GM21360 (cell line): ENCODE data around the gene FOXP4.

Experiments used
- ATAC-seq: cut with Tn5 transposase; IDR thresholded peaks from one replicate; pipeline ENCODE4 v1.9.1; 2021; ENCODE audit warnings: mild to moderate bottlenecking, moderate library complexity; ENCODE audit not compliant: unreplicated experiment

Gene FOXP4

DNA sequence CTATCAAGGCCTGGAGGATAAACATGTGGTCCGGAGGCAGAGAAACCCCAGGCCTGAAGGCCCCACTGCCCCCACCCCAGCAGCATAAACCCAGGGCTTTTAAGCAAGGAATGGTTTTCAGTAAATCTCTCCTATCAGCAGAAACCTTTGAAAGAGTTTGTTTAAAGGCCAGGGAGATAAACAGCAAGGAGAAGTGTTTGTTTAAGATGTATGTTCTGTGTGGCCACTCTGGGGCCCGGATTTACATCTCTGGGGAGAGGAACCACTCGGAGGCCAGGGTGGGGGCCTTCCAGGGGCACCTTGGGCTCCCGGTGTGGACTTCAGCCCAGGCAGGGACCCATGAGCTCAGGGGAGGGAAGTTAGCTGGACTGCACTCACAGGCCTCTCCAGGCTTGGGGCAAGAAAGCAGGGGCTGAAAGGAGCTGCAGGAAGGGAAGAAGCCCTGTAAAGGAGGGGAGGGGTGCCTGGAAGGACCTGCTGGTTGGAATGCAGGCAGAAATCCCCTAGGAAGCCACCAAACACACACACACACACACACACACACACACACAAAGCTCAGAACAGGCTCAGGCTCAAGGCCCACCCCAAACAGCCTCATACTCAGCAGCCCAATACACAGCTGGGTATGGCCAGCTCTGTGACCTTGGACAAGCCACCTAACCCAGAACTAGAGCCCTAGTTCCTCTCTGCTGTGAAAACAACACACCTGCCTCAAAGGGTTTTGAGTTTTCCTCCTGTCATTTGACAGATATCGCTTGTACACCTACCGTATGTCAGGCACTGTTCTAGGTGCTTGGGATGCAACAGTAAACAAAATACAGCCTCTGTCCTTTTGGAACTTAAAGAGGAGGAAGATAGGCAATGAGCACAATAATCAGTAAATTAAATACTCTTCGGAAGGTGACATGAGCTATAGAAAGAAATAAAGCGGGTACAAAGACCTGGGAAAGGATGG is 26.2 kb upstream of the FOXP4 start:
- no peak for ATAC-seq

DNA sequence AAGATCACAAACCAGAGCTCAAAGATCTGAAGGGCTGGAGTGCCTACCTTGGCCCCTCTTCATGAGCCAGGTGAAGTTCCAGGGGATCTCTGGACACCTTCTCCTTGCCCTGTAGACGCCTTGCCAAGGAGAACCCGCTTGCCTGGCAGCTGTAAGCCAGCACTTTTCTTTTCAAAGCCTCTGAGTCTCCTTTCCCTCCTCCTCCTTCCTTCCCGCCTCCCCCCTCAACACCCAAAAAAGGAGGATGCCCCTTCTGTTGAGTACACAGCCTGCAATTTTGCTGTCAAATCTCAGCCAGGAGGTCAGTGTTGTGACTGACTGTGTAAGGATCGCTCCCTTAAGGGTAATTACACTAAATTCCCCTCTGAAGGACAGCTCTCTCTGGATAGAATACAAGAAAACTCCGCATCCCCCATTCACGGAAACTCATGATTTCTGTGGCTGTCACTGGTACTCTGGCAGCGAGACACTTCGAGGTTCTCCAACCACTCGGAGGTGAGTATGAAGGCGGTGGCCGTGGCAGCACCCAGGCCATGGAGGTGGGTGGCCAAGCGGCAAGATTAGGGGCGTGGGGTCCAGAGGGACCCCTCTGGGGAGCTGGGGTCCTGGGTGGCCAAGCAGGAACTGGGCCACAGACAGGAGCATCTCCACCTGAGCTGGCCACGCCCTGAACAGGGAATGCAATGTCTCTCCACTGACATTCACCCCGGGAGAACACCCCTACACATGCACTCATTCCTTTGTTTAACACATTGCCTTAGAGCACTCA is 23.2 kb upstream of the FOXP4 start:
- no peak for ATAC-seq

DNA sequence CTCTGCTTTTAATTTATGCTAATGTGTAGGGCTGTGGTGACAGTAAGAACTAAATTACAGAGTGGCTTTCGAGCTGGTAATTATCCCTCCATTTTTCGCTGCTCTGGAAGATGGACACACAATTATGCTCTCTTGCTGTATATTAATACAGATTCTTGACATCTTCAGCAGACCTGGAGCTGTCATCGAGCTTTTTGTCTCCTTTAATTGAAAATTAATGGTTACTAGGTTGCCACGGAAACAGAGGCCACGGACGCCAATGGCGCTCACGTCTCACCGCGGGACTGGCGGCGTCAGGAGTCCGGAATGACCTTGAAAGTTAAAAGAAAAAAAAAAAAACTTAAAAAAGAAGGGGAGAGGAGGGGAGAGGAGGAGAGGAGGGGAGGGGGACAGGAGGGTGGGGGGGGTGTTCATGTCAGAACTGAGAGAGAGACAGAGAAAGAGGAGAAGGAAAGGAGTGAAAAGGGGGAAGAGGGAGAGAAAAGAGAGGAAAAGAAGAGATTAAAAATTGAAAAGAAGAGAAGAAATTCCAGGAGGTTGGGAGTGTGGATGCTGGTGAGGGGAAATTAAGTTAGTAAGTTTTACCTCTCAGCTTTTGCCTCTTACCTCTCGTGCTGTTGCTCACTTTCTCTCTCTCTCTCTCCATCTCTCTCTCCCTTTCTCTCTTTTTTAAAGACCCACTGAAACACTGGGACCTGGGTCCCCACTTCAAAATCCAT is 22.1 kb upstream of the FOXP4 start:
- ATAC-seq = no peak

DNA sequence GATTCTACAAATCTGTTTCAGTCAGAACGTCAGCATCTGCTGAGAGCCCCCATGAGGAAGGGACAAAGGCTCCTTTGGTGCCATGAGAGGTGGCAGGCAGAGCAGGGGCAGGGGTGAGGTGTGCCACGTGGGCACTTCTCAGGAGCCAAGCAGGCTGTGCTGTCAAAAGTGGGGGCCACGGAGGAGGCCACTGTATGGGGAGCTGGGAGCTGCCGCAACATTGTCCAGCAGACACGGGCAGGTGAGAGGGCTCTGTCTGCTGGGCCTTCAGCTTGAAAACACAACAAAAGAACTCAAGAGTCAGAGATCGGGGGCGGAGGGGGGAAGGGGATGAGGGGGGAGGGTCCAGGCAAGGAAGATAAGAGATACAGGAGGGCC is 21.6 kb upstream of the FOXP4 start:
- ATAC-seq = no peak

DNA sequence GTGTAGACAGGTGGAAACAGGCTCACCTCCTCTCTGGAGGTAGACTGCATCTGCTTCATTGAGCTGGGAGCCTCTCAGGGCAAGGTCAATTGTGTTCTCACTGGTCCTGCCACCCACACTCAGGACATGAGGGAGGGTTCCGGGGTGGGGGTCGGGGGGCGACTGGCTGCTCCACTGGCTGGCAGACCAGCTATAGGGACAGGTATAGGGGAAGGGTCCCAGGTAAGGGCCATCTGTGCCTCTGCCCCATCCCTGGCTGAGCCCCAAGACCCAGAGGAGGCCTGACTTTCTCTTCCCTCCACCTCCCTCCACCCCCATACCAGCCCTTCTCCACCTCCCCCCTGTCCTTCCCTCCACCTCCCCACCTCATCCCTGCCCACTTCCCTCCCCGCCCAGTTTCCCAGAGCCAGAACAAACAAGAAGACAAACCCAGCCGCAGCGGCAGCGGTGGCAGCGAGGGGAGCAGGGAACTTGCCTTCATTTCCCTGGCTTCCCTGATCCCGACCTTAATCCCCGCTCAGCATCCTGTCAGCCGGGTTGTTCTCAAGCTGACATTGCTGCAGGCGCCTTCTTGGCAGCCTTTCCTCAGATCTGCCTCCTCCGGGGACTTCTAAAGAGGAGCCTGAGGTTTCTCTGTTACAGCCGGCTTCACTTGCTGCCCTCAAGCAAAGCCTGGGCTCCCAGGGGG is 18.3 kb upstream of the FOXP4 start:
- ATAC-seq = no peak

DNA sequence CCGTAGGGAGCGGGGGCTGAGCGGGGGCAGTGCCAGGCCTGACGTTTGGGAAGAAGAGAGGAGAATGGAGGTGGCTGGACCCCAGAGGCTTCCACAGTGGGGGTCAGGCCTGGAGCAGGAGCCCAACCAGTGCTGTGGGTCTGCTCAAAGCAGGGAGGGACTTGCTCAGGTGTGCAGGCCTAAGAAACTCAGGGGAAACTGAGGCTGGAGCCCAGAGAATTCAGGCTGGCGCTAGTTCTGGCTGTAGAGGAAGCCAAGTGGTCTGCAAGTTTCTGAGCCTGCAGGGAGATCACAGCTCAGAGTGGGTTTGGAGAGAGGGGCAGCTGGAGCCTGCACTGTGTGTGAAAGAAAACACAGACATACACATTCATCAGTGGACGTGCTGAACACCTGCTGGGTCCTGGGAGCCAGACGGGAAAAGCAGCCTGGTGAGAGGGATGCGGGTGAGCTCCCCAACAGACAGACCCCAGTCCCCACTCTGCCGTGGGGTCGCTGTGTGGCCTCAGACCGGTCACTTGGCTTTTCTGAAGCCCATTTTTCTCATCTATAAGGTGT is 17.7 kb upstream of the FOXP4 start:
- no peak for ATAC-seq

DNA sequence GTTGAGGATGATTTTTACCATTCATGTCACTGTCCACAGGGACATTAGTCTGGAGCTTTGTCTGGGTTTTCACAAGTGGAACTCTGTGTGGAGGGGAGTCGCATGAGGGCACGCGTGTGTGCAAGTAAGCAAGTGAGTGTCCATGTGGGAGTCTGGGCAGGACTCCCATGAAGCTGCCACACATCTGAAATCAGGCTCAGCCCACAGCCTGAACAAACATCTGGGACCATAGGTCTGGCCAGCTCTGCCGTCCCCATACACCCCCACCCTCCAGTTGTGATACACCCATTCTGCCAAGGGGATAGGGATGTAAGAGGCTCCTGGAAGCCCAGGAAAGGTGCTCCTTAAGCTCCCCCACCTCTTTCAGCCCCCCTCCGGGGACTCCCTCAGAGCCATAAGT is 17.1 kb upstream of the FOXP4 start:
- no peak for ATAC-seq

DNA sequence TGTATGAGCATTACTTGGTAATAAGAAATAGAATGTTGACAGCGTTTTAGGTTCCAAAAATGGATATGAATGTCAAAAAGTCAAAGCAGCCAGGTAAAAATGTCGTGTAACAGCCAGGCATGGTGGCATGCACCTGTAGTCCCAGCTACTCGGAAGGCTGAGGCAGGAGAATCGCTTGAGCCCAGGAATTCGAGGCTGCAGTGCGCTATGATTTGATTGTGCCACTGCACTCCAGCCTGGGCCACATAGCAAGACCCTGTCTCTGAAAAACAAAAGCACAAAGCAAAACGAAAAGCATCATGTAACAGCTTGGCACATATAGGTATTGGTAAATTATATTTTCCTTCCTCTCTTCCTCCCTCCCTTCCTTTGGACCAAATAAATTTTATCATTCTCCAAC is 16.2 kb upstream of the FOXP4 start:
- ATAC-seq = no peak

DNA sequence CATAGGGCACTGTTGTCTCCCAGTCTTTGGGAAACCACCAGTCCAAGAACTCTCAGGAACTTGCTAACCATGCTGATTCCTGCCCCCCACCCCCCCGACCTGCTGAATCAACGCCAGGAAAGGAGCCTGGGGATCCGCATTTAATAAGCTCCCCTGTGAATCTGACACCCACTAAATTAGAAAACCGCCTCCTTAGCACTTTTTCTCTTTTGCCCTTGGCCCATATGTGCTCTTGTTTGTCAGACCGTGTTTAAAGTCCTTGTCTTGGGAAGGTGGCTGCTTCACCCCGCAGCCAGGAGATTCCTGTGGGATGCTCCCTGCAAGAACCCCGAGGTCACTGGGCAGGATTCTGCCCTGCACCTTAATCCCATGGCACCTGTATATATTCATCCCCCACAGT is 15.7 kb upstream of the FOXP4 start:
- ATAC-seq = no peak

DNA sequence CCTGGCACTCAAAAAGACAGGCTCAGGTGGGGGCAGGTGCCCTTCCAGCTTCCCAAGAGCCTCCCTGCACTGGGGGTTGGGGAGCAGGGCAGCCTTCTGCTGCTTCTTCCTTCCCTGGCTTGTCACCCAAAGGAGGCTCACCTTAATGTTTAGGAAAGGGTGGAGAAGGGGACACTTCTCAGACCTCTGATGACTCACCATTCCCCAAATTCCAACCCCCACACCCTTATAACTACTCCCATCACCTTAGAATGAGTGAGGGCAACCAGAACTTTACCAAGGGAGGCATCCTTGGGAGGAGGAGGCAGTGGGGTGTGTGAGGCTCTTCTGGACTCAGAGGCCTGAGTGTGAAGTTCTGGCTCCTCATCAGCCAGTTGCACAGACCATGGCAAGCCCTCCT is 15.2 kb upstream of the FOXP4 start:
- ATAC-seq = no peak

DNA sequence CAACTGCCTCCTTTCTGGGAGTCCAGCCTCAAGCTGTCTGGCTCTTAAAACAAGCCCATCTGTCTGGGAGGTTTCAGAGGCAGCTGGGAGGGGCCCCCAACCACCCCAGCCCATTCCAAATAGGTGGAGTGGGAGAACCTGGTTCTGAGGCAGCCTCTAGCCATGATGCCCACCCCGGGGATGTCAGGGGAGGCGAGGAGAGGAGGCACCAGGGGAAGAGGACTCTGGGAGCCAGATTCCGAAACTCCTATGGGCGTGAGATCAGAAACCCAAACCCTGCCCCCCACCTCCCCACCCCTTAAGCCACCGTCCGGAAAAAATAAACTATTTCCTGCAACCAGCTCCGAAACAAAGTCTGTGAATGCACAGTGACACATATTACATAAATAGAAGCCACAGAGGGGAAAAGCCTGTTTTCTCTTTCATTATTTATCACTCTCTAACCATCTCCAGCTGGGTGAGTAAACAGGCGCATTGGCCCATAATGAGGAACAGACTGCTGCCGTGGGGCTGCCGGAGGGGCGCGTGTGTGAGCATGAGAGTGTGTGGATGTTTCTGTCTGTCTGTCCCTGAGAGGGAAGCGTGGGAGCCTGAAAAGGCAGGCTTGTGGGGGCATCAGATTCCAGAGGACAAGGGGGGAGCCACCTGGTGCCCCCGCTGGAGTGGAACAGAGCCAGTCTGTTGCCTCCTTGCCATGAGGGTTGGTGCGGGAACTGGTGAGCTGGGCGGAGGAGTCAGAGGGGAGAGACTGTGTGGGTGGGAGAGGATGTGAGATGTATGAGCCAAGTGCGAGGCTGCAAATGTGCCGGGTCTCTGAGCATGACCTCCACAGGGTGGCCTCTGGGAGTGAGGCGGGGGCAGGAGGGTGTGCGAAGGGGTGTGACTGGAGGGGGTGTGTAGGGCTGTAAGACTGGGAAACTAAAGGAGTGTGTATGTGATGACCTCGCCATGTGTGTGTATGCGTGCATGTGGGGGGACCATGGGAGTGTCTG is 14.3 kb upstream of the FOXP4 start:
- peak; percentile 79 for ATAC-seq

DNA sequence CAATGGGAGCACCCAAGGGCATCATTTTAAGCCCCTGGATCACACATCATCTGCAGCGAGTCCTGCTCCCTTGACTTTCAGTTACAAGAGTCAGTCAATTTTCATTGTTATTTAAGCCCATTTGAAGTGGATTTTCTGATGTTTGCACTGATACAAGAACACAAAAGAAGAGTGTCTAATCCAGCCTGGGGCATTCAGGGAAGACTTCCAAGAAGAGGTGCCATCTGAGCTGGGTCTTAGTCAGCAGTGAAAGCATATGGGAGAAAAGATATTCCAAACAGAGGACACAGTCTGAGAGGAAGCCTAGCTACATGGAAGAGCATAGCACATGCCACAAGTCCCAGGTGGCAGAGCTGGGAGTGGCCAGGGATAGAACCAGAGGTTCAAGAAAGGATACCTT is 10.4 kb upstream of the FOXP4 start:
- no peak for ATAC-seq

DNA sequence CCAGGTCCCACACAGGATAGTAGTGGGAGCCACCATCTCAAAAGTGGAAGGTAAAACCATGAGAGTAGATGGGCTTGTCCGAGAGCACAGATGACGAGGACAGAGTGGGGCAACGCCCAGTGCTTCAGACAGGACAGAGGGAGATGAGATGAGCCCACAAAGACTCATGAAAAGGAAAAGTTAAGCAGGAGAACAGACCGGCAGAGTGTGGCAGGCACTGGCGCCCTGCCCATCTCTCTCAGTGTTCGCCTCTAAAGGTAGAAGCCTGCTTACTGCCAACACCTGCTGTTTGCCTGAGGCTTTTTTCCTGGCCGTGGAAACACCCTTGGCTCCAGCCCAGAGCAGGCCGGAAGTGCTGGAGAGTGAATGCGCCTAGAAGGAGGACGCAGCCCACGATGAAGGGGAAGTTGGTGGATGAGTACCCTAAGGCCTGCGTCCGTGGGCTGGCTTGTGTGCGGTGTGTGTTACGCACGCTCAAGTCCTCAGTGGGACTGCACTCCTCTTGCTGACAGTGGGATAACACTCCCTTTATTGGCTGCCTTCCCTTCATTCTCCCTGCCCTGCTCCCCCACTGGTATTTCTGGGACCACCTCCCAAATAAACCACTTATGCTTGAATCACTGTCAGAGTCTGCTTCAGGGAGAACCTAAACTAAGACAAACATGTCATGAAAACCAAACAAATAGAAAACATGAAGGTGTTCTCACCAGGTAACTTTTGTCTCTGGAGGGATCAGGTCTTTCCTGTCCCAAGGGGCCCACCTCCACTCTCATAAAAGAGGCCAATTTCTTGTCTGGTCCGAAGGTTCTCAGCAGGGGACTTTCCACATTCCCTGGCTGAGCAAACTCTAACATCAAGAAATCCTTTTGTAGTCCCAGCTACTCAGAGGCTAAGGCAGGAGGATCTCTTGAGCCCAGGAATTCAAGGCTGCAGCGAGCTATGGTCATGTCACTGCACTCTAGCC is 9.1 kb upstream of the FOXP4 start:
- no peak for ATAC-seq

DNA sequence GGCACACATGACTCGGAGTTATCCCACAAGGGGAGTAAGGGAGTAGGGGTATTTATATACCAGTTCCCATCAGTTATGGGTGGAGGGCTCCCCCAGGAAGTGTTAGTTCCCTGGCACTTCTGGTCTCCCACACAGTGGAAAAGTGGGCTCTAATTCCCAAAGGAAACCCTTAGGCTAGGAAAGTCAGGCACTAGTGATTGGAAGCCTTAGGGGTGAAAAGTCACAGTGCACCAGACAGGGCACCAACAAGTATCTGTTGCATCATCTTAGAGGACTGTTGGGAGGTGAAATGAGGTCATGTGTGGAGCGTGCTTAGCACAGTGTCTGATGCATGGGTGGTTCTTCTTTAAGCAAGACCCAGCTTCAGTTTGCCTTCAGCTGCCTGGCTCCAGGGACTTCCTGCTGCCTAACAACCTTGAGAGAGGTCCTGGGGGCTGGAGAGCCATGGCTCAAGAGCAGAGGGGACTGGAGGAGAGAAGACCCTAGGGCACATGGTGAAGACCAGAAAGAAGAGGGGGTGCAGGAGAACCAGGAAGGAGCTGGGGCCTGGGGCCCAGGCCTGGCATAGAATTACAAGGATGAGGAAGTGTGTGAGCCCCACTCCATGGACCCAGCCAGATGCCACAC is 7.5 kb upstream of the FOXP4 start:
- ATAC-seq = no peak

DNA sequence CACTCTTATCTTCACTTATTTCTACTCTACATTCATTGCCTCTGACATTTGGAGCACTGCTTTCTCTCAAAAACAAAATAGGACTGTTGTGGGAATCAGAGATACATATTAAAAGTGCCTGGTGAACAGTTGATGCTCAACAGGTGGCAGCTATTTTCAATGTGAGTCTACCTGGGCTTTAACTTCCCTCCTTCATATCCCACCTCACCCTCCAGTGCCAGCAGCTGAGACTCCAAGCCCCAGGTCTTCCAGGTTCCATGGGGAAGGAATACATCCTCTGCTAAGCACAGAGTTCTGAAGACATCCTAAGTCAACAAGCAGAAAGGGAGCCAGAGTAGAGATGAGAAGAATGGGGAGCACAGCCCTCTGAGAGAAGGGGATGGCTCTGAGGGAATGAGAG is 7.0 kb upstream of the FOXP4 start:
- no peak for ATAC-seq

DNA sequence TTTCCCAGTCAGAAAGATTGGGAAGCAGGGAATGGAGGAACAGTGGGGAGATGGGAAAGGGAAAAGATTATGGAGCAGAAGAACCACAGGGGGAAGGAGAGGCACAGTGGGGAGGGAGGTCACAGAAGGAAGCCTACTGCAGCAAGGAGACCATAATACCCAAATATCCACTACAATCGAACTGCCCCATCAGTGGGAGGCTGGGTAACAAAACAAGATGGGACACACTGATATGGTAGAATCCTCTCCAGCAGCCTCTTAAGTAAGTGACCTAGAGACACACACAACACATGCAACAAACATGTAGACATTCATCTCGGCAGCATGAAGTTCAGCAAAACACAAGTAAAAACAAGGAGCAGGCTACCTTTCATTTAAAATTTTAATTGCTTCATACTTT is 4.8 kb upstream of the FOXP4 start:
- ATAC-seq = no peak

DNA sequence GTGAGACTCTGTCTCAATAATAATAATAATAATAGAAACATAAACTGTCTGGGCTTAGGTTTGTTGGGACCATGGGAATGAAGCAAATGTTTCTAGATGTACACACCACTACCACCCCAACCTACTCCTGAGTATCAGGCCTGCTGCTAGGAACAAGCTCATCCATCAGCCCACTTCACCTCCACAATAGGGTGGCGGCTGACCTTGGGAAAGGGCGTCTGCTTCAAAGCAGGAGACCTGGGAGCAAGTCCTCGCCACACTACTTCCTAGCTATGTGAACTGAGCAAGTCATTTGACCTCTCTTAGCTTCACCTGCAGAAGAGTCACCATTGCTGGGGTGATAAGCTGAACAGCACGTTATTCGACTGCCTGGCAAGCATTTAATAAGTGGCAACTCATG is 3.1 kb upstream of the FOXP4 start:
- no peak for ATAC-seq

DNA sequence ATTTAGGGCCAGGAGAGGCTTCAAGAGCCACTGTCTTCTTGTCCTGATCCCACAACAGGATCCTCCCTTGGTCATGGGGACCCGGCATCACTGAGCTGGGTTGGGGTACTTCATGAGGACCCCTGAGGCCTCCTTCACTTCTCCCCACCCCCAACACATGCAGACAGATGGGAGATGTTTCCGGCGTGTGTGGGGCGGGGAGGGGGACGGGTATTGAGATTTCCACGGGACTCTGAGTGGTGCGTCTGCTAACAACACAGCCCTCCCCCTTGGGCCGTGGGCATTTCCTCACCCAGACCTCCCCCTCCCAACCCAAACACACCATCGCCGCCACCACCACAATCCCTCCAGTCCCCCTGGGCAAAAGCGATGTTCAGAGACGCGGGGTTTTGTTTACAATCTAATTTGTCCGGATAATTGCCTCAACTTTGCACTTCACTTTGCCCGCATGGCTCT is 906 bp upstream of the FOXP4 start:
- ATAC-seq = no peak
